ENCODE results near the gene DYDC1. TPM values are rescaled to one million over a fixed set of nuclear protein-coding genes. Genes with fewer than 3 reads are reported as not detected.

The DYDC1 gene
- total RNA-seq, 1 donor from 2014 or later, result not detected

DNA sequence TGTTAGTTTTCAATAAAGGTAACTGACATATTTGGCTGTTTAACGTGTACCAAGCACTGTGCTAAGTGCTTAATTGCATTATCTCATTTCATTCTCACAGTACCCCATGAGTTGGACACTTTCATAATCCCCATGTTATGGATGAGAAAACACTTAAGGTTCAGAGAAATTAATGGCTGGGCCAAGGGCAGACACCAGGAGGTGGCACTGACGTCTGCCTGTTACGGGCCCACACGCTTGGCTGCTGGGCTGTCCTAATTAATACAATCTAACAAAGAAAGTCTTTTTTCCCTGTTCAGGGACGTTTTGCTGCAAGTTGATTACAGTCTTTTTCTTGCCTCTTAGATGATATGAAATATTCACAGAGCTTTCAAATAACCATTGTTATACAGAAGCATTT is 16.1 kb upstream of the DYDC1 start:
- H4K20me1 ChIP-seq (ENCODE audit: low read depth), result no peaks in the 10 kb centered on the region
- H3F3A ChIP-seq (ENCODE audit: low read depth), result no peaks in the 10 kb centered on the region
- H3K9me3 ChIP-seq (ENCODE audit: low read depth), result no peaks in the 10 kb centered on the region
- no peak for DNase-seq (ENCODE audit: low spot score)
- no peaks in the 10 kb centered on the region for H3K27me3 ChIP-seq
- Mint-ChIP-seq H3K9me3 (peaks cover 12% of the 10 kb centered on the region), H3K27me3 (ENCODE audit: insufficient read depth, low read depth) (peaks cover 2% of the 10 kb centered on the region), H3K4me1 (peaks cover 9% of the 10 kb centered on the region), H3K36me3 (peaks cover 8% of the 10 kb centered on the region), H3K27ac (no peak overlapping the region), H3K4me3 (peak overlapping the region; percentile 1)
- H2AFZ ChIP-seq (replicated peaks), result no peak overlapping the region
- no peaks in the 10 kb centered on the region for H3K79me2 ChIP-seq (ENCODE audit: low read depth)
- H3K4me3 ChIP-seq, result no peak overlapping the region
- H3K27ac ChIP-seq, result no peak overlapping the region
- H3K4me2 ChIP-seq, result no peak overlapping the region
- H3K4me1 ChIP-seq, result no peaks in the 10 kb centered on the region
- TF ChIP-seq CTCF (IDR thresholded peaks at IDR 0.05), result no peak
- no peak for TF ChIP-seq EZH2phosphoT487 (IDR thresholded peaks at IDR 0.05)
- no peak for TF ChIP-seq EZH2 (IDR thresholded peaks at IDR 0.05)
- H3K36me3 ChIP-seq, result no peaks in the 10 kb centered on the region
- no peak overlapping the region for H3K9ac ChIP-seq

DNA sequence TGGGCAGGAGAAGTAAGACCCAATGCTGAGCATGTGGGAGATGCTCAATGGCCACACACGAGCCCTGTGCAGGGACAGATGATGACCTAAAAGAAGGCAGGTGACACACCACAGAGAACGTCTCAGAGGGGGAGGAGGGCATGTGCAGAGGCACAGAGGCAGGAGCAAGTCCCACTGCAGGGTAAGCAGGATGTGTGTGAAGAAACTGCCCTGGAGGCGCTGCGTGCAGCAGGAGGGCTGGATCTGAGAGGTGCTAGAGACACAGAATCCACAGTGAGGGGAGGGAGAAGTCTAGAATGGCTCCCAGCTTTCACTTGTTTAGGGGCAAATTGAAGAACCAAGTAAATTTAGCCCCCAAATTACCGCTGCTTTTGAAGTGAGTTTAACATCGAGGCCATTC is 14.9 kb upstream of the DYDC1 start:
- TF ChIP-seq CTCF (IDR thresholded peaks at IDR 0.05) (no peak), EZH2phosphoT487 (IDR thresholded peaks at IDR 0.05) (no peak), EZH2 (IDR thresholded peaks at IDR 0.05) (no peak)
- DNase-seq (ENCODE audit: low spot score), result no peak
- no peaks in the 10 kb centered on the region for H4K20me1 ChIP-seq (ENCODE audit: low read depth)
- H3K4me3 ChIP-seq, result no peak overlapping the region
- peaks cover 11% of the 10 kb centered on the region for H3K36me3 Mint-ChIP-seq
- H3K27ac Mint-ChIP-seq, result no peak overlapping the region
- peaks cover 22% of the 10 kb centered on the region for H3K9me3 Mint-ChIP-seq
- peaks cover 5% of the 10 kb centered on the region for H3K36me3 ChIP-seq
- no peak overlapping the region for H3K9ac ChIP-seq
- peaks cover 9% of the 10 kb centered on the region for H3K4me1 Mint-ChIP-seq
- H3F3A ChIP-seq (ENCODE audit: low read depth), result no peaks in the 10 kb centered on the region
- no peaks in the 10 kb centered on the region for H3K27me3 ChIP-seq
- H3K9me3 ChIP-seq (ENCODE audit: low read depth), result no peaks in the 10 kb centered on the region
- no peaks in the 10 kb centered on the region for H3K4me1 ChIP-seq
- H3K79me2 ChIP-seq (ENCODE audit: low read depth), result no peaks in the 10 kb centered on the region
- H3K4me3 Mint-ChIP-seq, result no peak overlapping the region
- H2AFZ ChIP-seq (replicated peaks), result no peak overlapping the region
- H3K27me3 Mint-ChIP-seq (ENCODE audit: insufficient read depth, low read depth), result peaks cover 2% of the 10 kb centered on the region
- no peak overlapping the region for H3K27ac ChIP-seq
- no peak overlapping the region for H3K4me2 ChIP-seq

DNA sequence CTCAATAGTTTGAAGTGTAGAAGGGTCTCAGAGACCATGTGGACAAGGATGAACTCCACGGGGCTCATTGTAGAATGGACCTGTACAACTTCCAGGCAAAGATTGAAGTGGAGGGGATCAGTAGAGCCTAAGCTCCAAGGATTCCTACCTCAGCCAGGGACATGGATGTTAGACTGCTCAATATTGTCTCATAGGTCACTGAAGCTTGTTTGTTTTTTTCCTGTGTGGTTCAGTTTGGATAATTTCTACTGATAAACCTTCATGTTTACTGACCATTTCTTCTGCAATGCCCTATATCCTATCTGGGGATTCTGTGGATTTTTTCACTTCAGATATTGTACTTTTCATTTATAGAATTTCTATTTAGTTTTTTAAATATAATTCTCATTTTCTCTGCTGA is 9.0 kb upstream of the DYDC1 start:
- Histone ChIP-seq H3F3A (ENCODE audit: low read depth) (no peaks in the 10 kb centered on the region), H3K4me1 (no peaks in the 10 kb centered on the region), H3K27ac (no peak overlapping the region), H3K4me3 (no peak overlapping the region), H3K9ac (no peak overlapping the region), H3K79me2 (ENCODE audit: low read depth) (no peaks in the 10 kb centered on the region), H3K36me3 (peaks cover 5% of the 10 kb centered on the region), H4K20me1 (ENCODE audit: low read depth) (no peaks in the 10 kb centered on the region), H3K9me3 (ENCODE audit: low read depth) (no peaks in the 10 kb centered on the region), H3K4me2 (no peak overlapping the region), H2AFZ (replicated peaks) (no peak overlapping the region), H3K27me3 (no peaks in the 10 kb centered on the region)
- peaks cover 2% of the 10 kb centered on the region for H3K27me3 Mint-ChIP-seq (ENCODE audit: insufficient read depth, low read depth)
- H3K4me3 Mint-ChIP-seq, result no peak overlapping the region
- H3K9me3 Mint-ChIP-seq, result peaks cover 25% of the 10 kb centered on the region
- H3K4me1 Mint-ChIP-seq, result no peaks in the 10 kb centered on the region
- H3K27ac Mint-ChIP-seq, result no peak overlapping the region
- TF ChIP-seq EZH2phosphoT487 (IDR thresholded peaks at IDR 0.05) (no peak), EZH2 (IDR thresholded peaks at IDR 0.05) (no peak), CTCF (IDR thresholded peaks at IDR 0.05) (no peak)
- peaks cover 11% of the 10 kb centered on the region for H3K36me3 Mint-ChIP-seq
- no peak for DNase-seq (ENCODE audit: low spot score)
